GM20000 (cell line): Measurements from ENCODE around the gene UBALD2.
"Not testable (repeated sequence)": the region's sequence is repeated elsewhere in the genome, so short reads cannot be mapped to it uniquely, and the experiment has no call there.

Experiments used
- DNase-seq: peaks from one replicate; pipeline ENCODE4 v3.0.0; 2012; ENCODE audit warnings: low spot score
- TF ChIP-seq, protein P1 (sequence below): IDR thresholded peaks from 2 replicates; pipeline ENCODE4 v1.5.1; 2012; ENCODE audit warnings: mild to moderate bottlenecking, control low read depth; ENCODE audit errors: extremely low read depth, missing control alignments

UBALD2 gene

DNA sequence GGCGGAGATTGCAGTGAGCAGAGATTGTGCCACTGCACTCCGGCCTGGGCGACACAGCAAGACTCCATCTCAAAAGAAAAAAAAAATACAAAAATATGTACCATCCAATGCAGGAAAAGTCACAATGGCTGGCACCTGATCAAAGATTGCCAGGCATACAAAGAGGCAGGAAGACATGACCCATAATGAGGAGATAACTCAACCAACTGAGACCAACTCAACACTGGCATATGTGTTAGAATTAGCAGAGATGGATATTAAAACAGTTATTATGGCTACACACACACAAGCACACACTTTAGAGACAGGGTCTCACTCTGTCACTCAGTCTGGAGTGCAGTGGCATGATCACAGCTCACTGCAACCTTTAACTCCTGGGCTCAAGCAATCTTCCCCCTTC is 32.3 kb downstream of the UBALD2 start:
- TF ChIP-seq, protein P1, sequence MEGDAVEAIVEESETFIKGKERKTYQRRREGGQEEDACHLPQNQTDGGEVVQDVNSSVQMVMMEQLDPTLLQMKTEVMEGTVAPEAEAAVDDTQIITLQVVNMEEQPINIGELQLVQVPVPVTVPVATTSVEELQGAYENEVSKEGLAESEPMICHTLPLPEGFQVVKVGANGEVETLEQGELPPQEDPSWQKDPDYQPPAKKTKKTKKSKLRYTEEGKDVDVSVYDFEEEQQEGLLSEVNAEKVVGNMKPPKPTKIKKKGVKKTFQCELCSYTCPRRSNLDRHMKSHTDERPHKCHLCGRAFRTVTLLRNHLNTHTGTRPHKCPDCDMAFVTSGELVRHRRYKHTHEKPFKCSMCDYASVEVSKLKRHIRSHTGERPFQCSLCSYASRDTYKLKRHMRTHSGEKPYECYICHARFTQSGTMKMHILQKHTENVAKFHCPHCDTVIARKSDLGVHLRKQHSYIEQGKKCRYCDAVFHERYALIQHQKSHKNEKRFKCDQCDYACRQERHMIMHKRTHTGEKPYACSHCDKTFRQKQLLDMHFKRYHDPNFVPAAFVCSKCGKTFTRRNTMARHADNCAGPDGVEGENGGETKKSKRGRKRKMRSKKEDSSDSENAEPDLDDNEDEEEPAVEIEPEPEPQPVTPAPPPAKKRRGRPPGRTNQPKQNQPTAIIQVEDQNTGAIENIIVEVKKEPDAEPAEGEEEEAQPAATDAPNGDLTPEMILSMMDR: no peak
- no peak for DNase-seq

DNA sequence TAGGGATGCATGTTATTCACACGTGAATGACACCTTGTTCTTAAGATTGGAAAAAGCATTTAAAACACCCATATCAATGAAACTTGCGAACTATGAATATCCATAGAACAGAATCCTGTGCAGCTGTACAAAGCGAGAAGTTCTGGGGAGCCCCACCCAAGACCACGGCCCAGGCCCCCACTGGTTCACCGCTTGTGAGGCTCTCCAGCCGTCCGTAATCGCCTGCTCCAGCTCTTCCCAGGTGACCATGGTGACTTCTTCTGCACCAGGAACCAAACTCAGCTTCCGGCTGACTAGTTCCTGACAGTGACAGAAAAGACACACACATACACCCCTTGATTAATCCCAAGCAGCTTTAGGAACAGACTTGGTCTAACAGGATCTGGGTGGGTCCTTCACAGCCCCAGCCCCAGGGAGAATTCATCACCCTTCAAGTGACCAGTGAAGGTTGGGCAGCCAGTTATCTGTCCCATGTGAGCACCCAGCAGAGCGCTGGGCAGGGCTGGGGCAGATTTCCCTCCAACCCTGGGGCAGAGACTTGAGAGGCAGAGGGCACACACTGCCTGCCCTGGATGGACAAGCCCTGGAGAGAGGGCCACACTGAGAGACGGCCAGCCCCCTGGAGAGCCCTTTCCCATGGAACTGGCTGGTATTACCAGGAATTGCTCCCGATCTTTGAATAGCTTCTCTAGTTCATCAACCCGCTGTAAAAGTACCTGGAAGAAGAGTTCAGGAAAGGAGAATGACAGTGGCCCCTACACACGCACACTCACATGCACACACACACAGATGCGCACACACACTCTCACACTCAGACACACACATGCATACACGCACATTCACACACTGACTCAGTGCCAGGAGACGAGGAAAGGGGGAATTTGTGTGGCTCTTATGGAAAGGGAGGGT is 39.3 kb downstream of the UBALD2 start:
- TF ChIP-seq, protein P1: no peak
- no peak for DNase-seq

DNA sequence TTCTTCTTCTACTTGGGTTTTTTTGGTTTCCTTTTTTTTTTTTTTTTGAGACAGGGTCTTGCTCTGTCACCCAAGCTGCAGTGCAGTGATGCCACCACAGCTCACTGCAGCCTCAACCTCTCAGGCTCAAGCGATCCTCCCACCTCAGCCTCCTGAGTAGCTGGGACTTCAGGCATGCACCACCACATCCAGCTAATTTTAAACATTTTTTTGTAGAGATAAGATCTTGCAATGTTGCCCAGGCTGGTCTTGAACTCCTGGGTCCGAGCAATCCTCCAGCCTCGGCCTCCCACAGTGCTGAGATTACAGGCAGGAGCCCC is 39.9 kb downstream of the UBALD2 start:
- DNase-seq: not testable (repeated sequence)

DNA sequence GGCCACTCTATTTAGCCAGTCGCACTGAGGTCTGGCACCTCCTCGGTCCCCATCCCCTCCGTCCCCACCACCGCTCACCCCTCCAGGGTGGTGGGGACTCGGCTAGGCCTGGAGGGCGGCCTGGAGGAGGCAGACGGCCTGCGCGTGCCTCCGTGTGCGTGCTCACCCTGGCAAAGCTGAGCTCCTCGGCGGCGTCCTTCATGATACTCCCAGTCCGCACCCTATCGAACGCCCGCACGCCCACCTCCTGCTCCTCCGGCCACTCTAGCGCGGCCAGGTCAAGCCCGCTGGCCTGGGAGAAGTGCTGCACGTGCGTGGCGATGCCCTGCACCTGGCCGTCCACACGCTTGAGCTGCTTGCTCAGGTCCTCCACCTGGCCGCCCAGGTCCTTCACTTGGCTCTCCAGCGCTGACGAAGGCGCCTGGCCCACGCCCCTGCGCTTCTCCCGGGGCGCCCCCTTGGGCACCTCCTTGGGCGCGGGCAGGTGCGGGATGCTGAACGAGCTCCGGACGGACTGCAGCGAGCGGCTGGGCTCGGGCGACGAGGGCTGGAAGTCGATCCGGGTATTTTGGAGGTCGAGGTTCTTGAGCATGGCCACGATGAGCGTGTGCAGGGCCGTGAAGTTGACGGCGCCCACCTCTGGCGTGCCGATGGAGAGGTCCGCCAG is 42.3 kb downstream of the UBALD2 start:
- TF ChIP-seq, protein P1: no peak
- no peak for DNase-seq

DNA sequence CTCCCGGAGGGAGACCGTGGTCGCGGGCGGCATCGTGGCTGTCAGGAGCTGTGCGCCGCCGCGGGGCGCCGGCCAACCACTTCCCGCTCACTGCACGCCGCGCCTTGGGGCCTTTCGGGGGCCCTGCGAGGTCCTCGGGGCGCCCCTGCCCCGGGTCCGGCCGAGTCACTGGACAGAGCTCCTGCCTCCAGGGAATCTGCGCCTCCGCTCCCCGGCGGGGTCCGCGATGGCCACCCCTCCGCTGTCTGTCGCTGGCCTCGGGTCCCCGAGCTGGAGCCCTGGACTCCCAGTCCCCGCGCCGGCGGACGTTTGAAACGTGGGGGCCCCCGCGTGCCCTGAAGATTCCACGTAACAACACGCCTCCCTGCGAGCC is 42.8 kb downstream of the UBALD2 start, which contains the start of gene QRICH2:
QRICH2 (minus strand) TSS at position 311 of the 373 bp plus-strand sequence; CDS start at position 33, 278 bp downstream.
- no peak for DNase-seq
- TF ChIP-seq, protein P1: no peak

GRCh38 chr17:76309461-76309860 is 44.3 kb downstream of the UBALD2 start:
- TF ChIP-seq, protein P1: no peak
- no peak for DNase-seq

DNA sequence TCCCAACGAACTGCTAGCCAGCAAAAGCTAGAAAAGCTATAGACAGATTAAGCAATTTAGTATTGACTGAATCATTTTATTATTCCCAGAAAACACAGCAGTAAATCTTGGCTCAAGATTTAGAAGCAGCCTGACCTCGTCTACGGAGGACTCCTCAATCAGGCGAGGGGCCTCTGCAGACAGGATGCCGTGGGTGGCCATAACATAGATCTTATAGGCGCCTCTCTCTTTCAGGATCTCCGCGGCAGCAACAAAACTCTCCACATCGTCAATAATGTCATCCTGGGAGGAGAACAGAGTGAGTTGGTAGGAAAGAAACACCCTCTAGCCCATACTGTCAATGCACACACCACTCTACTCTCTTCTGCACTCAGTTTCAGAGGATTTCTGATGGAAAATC is 47.6 kb downstream of the UBALD2 start:
- no peak for DNase-seq
- TF ChIP-seq, protein P1: no peak
